GM21447 (cell line): ENCODE measurements around the gene FRMPD4.

Source experiments
- ATAC-seq: cut with Tn5 transposase; IDR thresholded peaks from one replicate; pipeline ENCODE4 v1.9.1; 2021; ENCODE audit not compliant: unreplicated experiment

The FRMPD4 gene

GRCh38 chrX:12360383-12360782, 222.1 kb downstream of the FRMPD4 start:
- no peak for ATAC-seq

- ATAC-seq: no peak
These were observed 222.8 kb downstream of the FRMPD4 start for GRCh38 chrX:12360986-12361598.

- no peak for ATAC-seq
These were observed 224.9 kb downstream of the FRMPD4 start for GRCh38 chrX:12363216-12363615.

- no peak for ATAC-seq
These were observed 228.2 kb downstream of the FRMPD4 start for GRCh38 chrX:12366440-12366839.

- ATAC-seq: no peak
These were observed 229.0 kb downstream of the FRMPD4 start for GRCh38 chrX:12367254-12367653.

GRCh38 chrX:12370497-12370986, 232.3 kb downstream of the FRMPD4 start:
- no peak for ATAC-seq

- ATAC-seq: no peak
These were observed 233.8 kb downstream of the FRMPD4 start for GRCh38 chrX:12372111-12372510.

- no peak for ATAC-seq
These were observed 236.0 kb downstream of the FRMPD4 start for GRCh38 chrX:12374286-12374685.

GRCh38 chrX:12378253-12378652, 240.0 kb downstream of the FRMPD4 start:
- no peak for ATAC-seq

GRCh38 chrX:12378706-12379105, 240.4 kb downstream of the FRMPD4 start:
- ATAC-seq: no peak

- ATAC-seq: no peak
These were observed 241.4 kb downstream of the FRMPD4 start for GRCh38 chrX:12379671-12380070.

GRCh38 chrX:12383196-12383595, 244.9 kb downstream of the FRMPD4 start:
- no peak for ATAC-seq

GRCh38 chrX:12390301-12390700, 252.0 kb downstream of the FRMPD4 start:
- ATAC-seq: no peak

GRCh38 chrX:12396584-12396983, 258.3 kb downstream of the FRMPD4 start:
- no peak for ATAC-seq

- ATAC-seq: no peak
These were observed 261.9 kb downstream of the FRMPD4 start for GRCh38 chrX:12400218-12400617.

GRCh38 chrX:12401252-12401651, 263.0 kb downstream of the FRMPD4 start:
- no peak for ATAC-seq

GRCh38 chrX:12403474-12404082, 265.3 kb downstream of the FRMPD4 start:
- ATAC-seq: no peak

GRCh38 chrX:12405306-12405705, 267.0 kb downstream of the FRMPD4 start:
- ATAC-seq: no peak

GRCh38 chrX:12410523-12410922, 272.2 kb downstream of the FRMPD4 start:
- ATAC-seq: no peak

GRCh38 chrX:12411831-12412230, 273.6 kb downstream of the FRMPD4 start:
- ATAC-seq: no peak

- no peak for ATAC-seq
These were observed 274.3 kb downstream of the FRMPD4 start for GRCh38 chrX:12412561-12412960.

GRCh38 chrX:12419591-12419990, 281.3 kb downstream of the FRMPD4 start:
- no peak for ATAC-seq

- no peak for ATAC-seq
These were observed 283.6 kb downstream of the FRMPD4 start for GRCh38 chrX:12421918-12422317.
